ENCODE measurements around the gene KCNJ6.

DNA sequence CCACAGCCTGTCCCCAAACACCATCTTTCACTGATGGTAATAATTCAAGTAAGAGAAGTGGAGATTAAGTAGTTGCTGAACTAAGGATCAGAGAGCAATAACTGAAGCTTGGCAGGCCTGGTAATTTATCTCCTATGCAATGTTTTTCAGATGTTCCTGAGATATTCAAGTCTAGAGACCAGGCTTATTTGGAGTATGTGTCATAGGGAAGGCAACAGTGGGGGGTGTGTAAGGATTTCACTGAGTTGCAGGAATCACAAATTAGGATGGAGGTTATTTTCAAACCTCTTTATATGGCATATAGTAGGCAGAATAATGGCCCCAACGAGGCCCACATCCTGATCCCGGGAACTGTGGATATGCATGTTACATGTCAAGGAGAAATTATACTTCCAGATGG is 171.7 kb downstream of the KCNJ6 start:
- TF ChIP-seq, protein P1, sequence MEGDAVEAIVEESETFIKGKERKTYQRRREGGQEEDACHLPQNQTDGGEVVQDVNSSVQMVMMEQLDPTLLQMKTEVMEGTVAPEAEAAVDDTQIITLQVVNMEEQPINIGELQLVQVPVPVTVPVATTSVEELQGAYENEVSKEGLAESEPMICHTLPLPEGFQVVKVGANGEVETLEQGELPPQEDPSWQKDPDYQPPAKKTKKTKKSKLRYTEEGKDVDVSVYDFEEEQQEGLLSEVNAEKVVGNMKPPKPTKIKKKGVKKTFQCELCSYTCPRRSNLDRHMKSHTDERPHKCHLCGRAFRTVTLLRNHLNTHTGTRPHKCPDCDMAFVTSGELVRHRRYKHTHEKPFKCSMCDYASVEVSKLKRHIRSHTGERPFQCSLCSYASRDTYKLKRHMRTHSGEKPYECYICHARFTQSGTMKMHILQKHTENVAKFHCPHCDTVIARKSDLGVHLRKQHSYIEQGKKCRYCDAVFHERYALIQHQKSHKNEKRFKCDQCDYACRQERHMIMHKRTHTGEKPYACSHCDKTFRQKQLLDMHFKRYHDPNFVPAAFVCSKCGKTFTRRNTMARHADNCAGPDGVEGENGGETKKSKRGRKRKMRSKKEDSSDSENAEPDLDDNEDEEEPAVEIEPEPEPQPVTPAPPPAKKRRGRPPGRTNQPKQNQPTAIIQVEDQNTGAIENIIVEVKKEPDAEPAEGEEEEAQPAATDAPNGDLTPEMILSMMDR (IDR thresholded peaks at IDR 0.05; ENCODE audit: poor library complexity) = no peak
- no peak for TF ChIP-seq EZH2 (IDR thresholded peaks at IDR 0.05; ENCODE audit: borderline replicate concordance)

All from hepatocyte (in vitro differentiated cells).